Fibroblast of lung (primary cell): ENCODE measurements around the gene TRPM5. TPM values are rescaled to one million over a fixed set of nuclear protein-coding genes. Genes with fewer than 3 reads are reported as not detected.

ENCODE experiments used
- DNase-seq, 2 donors: peaks; one replicate each; pipeline versions ENCODE4 v3.0.0 to v3.0.0-alpha.2; 2010; ENCODE audit warnings: low read depth in 2 of 2
- H2AFZ ChIP-seq: 2 replicates; pipeline ENCODE4 v1.5.1; 2012; ENCODE audit warnings: low read length, control low read depth, inconsistent platforms
- H3K27ac ChIP-seq: 2 replicates; pipeline ENCODE4 v1.5.1; 2011; ENCODE audit warnings: low read length, control low read depth; ENCODE audit not compliant: insufficient read depth
- H3K27me3 ChIP-seq: 2 replicates; pipeline ENCODE4 v1.5.1; 2011; ENCODE audit warnings: mild to moderate bottlenecking, low read length; ENCODE audit not compliant: control insufficient read depth, insufficient read depth
- H3K36me3 ChIP-seq: 2 replicates; pipeline ENCODE4 v1.5.1; 2011; ENCODE audit warnings: low read length; ENCODE audit not compliant: control insufficient read depth, insufficient read depth
- H3K4me1 ChIP-seq: 2 replicates; pipeline ENCODE4 v1.5.1; 2011; ENCODE audit warnings: low read length; ENCODE audit not compliant: control insufficient read depth, insufficient read depth; ENCODE audit errors: extremely low read depth
- H3K4me2 ChIP-seq: 2 replicates; pipeline ENCODE4 v1.5.1; 2011; ENCODE audit warnings: low read length, control low read depth; ENCODE audit not compliant: insufficient read depth; ENCODE audit errors: extremely low read depth
- H3K4me3 ChIP-seq, 4 experiments: fragments of 200-600 bp in 1 of 4; sonication (generic) in 1 of 4; replicated peaks in 1 of 4; 2 replicates each; pipeline ENCODE4 v1.5.1; 2011 to 2016; ENCODE audit warnings: low read length in 4 of 4, low read depth in 3 of 4, mild to moderate bottlenecking in 3 of 4, control low read depth in 2 of 4, inconsistent platforms in 1 of 4, mixed read lengths in 1 of 4; ENCODE audit not compliant: insufficient read depth in 1 of 4; ENCODE audit errors: control extremely low read depth in 1 of 4
- H3K79me2 ChIP-seq: 2 replicates; pipeline ENCODE4 v1.5.1; 2012; ENCODE audit warnings: mild to moderate bottlenecking, low read length, inconsistent platforms; ENCODE audit not compliant: control insufficient read depth, insufficient read depth
- H3K9ac ChIP-seq: 2 replicates; pipeline ENCODE4 v1.5.1; 2011; ENCODE audit warnings: mild to moderate bottlenecking, low read length, control low read depth; ENCODE audit not compliant: insufficient read depth
- H3K9me3 ChIP-seq: 2 replicates; pipeline ENCODE4 v1.5.1; 2012; ENCODE audit warnings: low read depth, low read length; ENCODE audit not compliant: control insufficient read depth, insufficient read depth
- H4K20me1 ChIP-seq: 2 replicates; pipeline ENCODE4 v1.5.1; 2011; ENCODE audit warnings: low read length; ENCODE audit not compliant: control insufficient read depth, insufficient read depth; ENCODE audit errors: extremely low read depth
- EZH2 ChIP-seq: IDR thresholded peaks from 2 replicates; pipeline ENCODE4 v1.5.1; 2012; ENCODE audit warnings: low read length, control low read depth, mild to moderate bottlenecking; ENCODE audit errors: missing control alignments
- polyA plus RNA-seq, 2 donors: library from polyadenylated mRNA; depleted of rRNA in 1 of 2; stranded (reverse) in 1 of 2; unstranded in 1 of 2; fragments of >200 nt; gene quantifications; 2 replicates each; pipeline ENCODE4 v1.2.1, GENCODE V29; 2011 to 2012; ENCODE audit warnings: missing spikeins in 1 of 2
- total RNA-seq: library from RNA; depleted of rRNA; stranded (reverse); fragments of >200 nt; gene quantifications from 2 replicates; pipeline ENCODE4 v1.2.1, GENCODE V29; 2014
- TF ChIP-seq, protein P1 (sequence below), 2 donors: IDR thresholded peaks in 1 of 2; conservative IDR thresholded peaks in 1 of 2; 1 replicate in 1 of 2; 2 replicates in 1 of 2; pipeline ENCODE4 v1.5.1; 2011 to 2012; ENCODE audit warnings: low read length in 2 of 2, control low read depth in 1 of 2, inconsistent platforms in 1 of 2, low read depth in 1 of 2, mild to moderate bottlenecking in 1 of 2

Gene TRPM5
- total and polyA plus RNA-seq, 2 donors (not counting 1 experiment from before 2014, with no cell fraction given) = not detected

- H3K79me2 ChIP-seq = no peaks in the 10 kb centered on the region
- H3K4me2 ChIP-seq = no peak overlapping the region
- no peak overlapping the region for H2AFZ ChIP-seq
- no peak overlapping the region for H3K4me3 ChIP-seq
- TF ChIP-seq, protein P1, sequence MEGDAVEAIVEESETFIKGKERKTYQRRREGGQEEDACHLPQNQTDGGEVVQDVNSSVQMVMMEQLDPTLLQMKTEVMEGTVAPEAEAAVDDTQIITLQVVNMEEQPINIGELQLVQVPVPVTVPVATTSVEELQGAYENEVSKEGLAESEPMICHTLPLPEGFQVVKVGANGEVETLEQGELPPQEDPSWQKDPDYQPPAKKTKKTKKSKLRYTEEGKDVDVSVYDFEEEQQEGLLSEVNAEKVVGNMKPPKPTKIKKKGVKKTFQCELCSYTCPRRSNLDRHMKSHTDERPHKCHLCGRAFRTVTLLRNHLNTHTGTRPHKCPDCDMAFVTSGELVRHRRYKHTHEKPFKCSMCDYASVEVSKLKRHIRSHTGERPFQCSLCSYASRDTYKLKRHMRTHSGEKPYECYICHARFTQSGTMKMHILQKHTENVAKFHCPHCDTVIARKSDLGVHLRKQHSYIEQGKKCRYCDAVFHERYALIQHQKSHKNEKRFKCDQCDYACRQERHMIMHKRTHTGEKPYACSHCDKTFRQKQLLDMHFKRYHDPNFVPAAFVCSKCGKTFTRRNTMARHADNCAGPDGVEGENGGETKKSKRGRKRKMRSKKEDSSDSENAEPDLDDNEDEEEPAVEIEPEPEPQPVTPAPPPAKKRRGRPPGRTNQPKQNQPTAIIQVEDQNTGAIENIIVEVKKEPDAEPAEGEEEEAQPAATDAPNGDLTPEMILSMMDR (conservative IDR thresholded peaks at IDR 0.05 in 1 of 2, IDR thresholded peaks at IDR 0.05 in 1 of 2; ENCODE audit: low read depth in 1 of 2, low read length in 2 of 2) = no peak
- TF ChIP-seq EZH2 = no peak
- H3K4me1 ChIP-seq = no peaks in the 10 kb centered on the region
- DNase-seq = no peak
- H3K27me3 ChIP-seq = no peaks in the 10 kb centered on the region
- H3K9me3 ChIP-seq = no peaks in the 10 kb centered on the region
- H4K20me1 ChIP-seq = no peaks in the 10 kb centered on the region
- H3K27ac ChIP-seq = no peak overlapping the region
- H3K9ac ChIP-seq = no peak overlapping the region
- no peaks in the 10 kb centered on the region for H3K36me3 ChIP-seq
Observed at GRCh38 chr11:2467695-2468055, 23.4 kb upstream of the TRPM5 start.

- Histone ChIP-seq H3K36me3 (no peaks in the 10 kb centered on the region), H3K79me2 (no peaks in the 10 kb centered on the region), H3K9me3 (no peaks in the 10 kb centered on the region), H3K4me1 (no peaks in the 10 kb centered on the region), H3K27me3 (no peaks in the 10 kb centered on the region), H3K27ac (no peak overlapping the region), H3K4me3 (no peak overlapping the region), H2AFZ (no peak overlapping the region), H4K20me1 (no peaks in the 10 kb centered on the region), H3K4me2 (no peak overlapping the region), H3K9ac (no peak overlapping the region)
- no peak for DNase-seq
- TF ChIP-seq EZH2 = no peak
- TF ChIP-seq, protein P1 (conservative IDR thresholded peaks at IDR 0.05 in 1 of 2, IDR thresholded peaks at IDR 0.05 in 1 of 2; ENCODE audit: low read depth in 1 of 2, low read length in 2 of 2) = no peak
Observed at GRCh38 chr11:2466869-2467694, 22.8 kb upstream of the TRPM5 start.

GRCh38 chr11:2466069-2466801 lies 21.9 kb upstream of the TRPM5 start:
- Histone ChIP-seq H3K4me3 (no peak overlapping the region), H3K4me1 (no peaks in the 10 kb centered on the region), H3K36me3 (no peaks in the 10 kb centered on the region), H3K27ac (no peak overlapping the region), H4K20me1 (no peaks in the 10 kb centered on the region), H2AFZ (no peak overlapping the region), H3K9me3 (no peaks in the 10 kb centered on the region), H3K79me2 (no peaks in the 10 kb centered on the region), H3K4me2 (no peak overlapping the region), H3K9ac (no peak overlapping the region), H3K27me3 (no peaks in the 10 kb centered on the region)
- no peak for DNase-seq
- TF ChIP-seq EZH2 = no peak
- TF ChIP-seq, protein P1 (conservative IDR thresholded peaks at IDR 0.05 in 1 of 2, IDR thresholded peaks at IDR 0.05 in 1 of 2; ENCODE audit: low read depth in 1 of 2, low read length in 2 of 2) = no peak
